ENCODE measurements around the gene HOXB5. TPM values are rescaled to one million over a fixed set of nuclear protein-coding genes. Genes with fewer than 3 reads are reported as not detected.
A peak's percentile ranks its signal among the peaks of the same experiment; 100 is the strongest.

HOXB5 gene
- total RNA-seq, 2 experiments from 2014 or later = not detected

DNA sequence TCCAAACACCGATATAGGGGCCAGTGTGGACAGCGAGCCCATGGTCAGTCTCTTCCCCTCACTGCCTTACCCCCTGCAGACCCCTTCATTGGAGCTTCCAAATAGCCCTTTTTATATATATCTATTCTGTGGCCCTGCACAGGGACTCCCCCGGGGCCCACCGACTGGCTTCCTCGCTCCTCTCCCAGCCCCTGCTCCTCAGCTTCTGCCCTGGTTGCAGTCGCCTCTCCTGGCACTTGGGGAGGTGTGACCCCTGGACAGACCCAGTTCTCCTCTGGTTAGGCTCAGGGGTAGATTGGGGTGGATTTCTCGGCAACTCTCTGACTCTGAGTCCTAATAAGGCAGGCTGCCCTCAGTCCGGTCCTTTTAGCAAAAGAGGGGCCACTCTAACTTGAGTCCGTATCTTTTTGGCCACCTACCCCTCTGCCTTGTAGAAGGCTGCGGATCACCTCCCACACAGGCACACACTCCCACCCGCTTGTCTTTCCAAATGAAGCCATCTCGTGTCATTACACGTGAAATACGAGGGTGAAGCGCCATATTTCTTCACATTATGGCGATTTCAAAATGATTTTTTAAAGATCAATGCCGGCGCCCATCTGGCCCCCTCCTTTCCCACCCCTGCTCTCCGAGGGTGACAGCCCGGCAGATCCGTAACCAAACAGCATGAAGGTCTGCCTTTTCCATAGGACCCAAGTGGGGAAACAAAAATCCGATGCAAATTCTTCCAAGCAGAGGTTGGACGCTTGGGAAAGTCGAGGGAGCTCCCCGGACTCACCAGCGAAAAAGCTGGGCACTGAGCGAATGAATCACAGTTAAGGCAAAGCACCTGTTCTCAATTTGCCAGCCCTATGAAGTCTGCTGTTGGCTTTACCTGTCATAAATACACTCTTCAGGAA, 34.3 kb upstream of the HOXB5 start:
- intact Hi-C loops (cut with DNase I, micrococcal nuclease) = no loop called here
- TF ChIP-seq, protein P1, sequence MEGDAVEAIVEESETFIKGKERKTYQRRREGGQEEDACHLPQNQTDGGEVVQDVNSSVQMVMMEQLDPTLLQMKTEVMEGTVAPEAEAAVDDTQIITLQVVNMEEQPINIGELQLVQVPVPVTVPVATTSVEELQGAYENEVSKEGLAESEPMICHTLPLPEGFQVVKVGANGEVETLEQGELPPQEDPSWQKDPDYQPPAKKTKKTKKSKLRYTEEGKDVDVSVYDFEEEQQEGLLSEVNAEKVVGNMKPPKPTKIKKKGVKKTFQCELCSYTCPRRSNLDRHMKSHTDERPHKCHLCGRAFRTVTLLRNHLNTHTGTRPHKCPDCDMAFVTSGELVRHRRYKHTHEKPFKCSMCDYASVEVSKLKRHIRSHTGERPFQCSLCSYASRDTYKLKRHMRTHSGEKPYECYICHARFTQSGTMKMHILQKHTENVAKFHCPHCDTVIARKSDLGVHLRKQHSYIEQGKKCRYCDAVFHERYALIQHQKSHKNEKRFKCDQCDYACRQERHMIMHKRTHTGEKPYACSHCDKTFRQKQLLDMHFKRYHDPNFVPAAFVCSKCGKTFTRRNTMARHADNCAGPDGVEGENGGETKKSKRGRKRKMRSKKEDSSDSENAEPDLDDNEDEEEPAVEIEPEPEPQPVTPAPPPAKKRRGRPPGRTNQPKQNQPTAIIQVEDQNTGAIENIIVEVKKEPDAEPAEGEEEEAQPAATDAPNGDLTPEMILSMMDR (IDR thresholded peaks at IDR 0.05) = no peak

DNA sequence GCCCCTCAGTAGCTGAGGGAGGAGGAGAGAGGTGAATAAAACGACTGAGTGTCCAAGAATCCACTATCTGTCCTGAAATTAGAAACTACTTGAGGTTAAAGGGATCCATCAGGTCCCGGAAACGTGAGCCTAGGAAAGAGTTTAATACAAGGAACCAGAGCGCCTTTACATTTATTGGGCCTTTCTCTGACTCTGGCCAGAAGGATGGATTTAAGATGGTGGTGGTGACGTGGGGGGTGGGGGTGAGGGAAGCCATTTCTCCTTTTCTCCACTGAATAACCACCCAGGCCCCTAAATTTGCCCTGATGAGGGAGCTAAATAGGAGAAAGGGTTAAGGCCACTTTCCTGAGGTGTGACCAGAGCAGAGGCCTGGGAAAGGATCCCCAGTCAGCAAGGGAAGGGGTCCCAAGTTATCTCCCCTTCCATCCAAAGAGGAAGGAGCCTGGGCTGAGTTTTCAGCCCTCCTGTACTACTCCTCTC, 33.6 kb upstream of the HOXB5 start:
- Histone ChIP-seq H3K27me3 (ENCODE audit: control insufficient read depth in 1 of 2, insufficient read depth in 2 of 2, low read length in 2 of 2) (peaks cover 89 to 98% of the 10 kb centered on the region in 2 experiments), H3K27ac (ENCODE audit: low read depth in 1 of 2, low read length in 2 of 2) (no peak overlapping the region), H3K9me3 (ENCODE audit: control insufficient read depth in 1 of 2, insufficient read depth in 1 of 2, low read length in 2 of 2) (peaks cover 0 to 9% of the 10 kb centered on the region in 2 experiments), H3K4me3 (ENCODE audit: low read length) (no peak overlapping the region), H3K36me3 (ENCODE audit: insufficient read depth, low read length) (no peaks in the 10 kb centered on the region), H3K4me1 (ENCODE audit: insufficient read depth, low read length) (peaks cover 31% of the 10 kb centered on the region)
- DNase-seq = peak in 1 of 14 experiments; percentile 1
- Mint-ChIP-seq H3K27me3 (peaks cover 99% of the 10 kb centered on the region), H3K4me3 (peak overlapping the region; percentile 11), H3K9me3 (no peaks in the 10 kb centered on the region), H3K36me3 (ENCODE audit: low read depth) (no peaks in the 10 kb centered on the region), H3K27ac (no peak overlapping the region), H3K4me1 (ENCODE audit: low read depth) (peaks cover 16% of the 10 kb centered on the region)
- ChIA-PET CTCF (interaction anchor here (1.4 to 3.1 kb wide), 2 partner anchors 10 to 14 kb away, joined by 7 to 19 read pairs; no protein-coding TSS in a partner anchor), POLR2A (interaction anchor here (1.3 to 1.8 kb wide), 2 partner anchors 9 kb away, joined by 4 read pairs; no protein-coding TSS in a partner anchor)
- TF ChIP-seq, protein P1 (IDR thresholded peaks at IDR 0.05) = no peak
- ATAC-seq (ENCODE audit: poor library complexity) = no peak
- intact Hi-C loops (cut with DNase I, micrococcal nuclease) = no loop called here

More for the DNA sequence above, 34.3 kb upstream of the HOXB5 start:
- Mint-ChIP-seq H3K27me3 (peaks cover 99% of the 10 kb centered on the region), H3K4me1 (ENCODE audit: low read depth) (peaks cover 19% of the 10 kb centered on the region), H3K9me3 (no peaks in the 10 kb centered on the region), H3K4me3 (no peak overlapping the region), H3K27ac (no peak overlapping the region), H3K36me3 (ENCODE audit: low read depth) (no peaks in the 10 kb centered on the region)
- CTCF ChIA-PET = interaction anchor here (3.1 kb wide), 1 partner anchor 9 kb away, joined by 19 read pairs; no protein-coding TSS in a partner anchor
- POLR2A ChIA-PET = interaction anchor here (1.3 to 1.8 kb wide), 2 partner anchors 9 to 10 kb away, joined by 4 read pairs; no protein-coding TSS in a partner anchor
- Histone ChIP-seq H3K9me3 (ENCODE audit: control insufficient read depth in 1 of 2, insufficient read depth in 1 of 2, low read length in 2 of 2) (peaks cover 0 to 9% of the 10 kb centered on the region in 2 experiments), H3K4me3 (ENCODE audit: low read length) (no peak overlapping the region), H3K4me1 (ENCODE audit: insufficient read depth, low read length) (peaks cover 31% of the 10 kb centered on the region), H3K27ac (ENCODE audit: low read depth in 1 of 2, low read length in 2 of 2) (no peak overlapping the region), H3K27me3 (ENCODE audit: control insufficient read depth in 1 of 2, insufficient read depth in 2 of 2, low read length in 2 of 2) (peaks cover 89 to 97% of the 10 kb centered on the region in 2 experiments), H3K36me3 (ENCODE audit: insufficient read depth, low read length) (no peaks in the 10 kb centered on the region)
- ATAC-seq (ENCODE audit: poor library complexity) (no peak), DNase-seq (no peak)

DNA sequence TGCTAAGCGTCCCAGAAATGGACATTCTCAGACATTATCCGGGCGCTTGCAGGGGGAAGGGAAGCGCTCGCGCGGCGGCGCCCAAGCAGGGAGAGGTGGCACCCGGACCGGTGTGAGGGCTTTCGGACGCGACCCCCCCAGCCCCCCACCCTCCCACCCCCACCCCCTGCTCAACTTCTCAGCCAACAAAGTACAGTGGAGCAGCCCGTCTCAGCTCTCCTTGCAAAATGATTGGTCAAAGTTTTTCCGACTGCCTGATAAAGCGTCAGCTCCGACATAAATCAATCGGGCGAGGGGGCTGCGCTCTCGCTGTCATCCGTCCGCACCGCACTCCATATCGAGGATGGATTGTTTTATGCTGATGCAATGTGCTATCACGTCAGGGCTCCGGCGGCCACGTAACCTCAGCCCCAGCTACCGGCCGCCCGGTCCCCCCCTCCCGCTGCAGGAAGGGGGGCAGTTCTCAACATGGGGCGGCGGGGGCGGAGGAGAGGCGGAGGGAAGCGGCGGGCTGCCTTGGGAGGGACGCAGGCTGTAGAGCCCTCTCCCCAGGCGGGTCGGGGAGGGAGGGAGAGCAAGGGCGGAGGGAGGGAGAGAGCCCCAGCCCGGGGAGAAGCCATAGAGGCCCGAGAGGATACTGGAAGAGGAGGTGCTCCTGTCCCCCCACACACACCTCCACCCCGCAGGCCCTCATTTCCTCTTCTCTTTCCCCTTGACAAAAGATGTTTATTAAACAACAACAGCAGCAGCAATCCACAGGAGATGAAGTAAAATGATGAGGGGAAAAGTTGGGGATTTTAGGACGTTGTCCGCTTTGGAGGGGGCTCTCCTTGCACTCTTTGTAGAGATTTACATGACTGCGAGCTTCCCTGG, 32.9 kb upstream of the HOXB5 start, which contains the start of gene HOXB9:
Gene HOXB9, minus strand, starts transcription at position 114 of the 873 bp plus-strand sequence. Its CDS starts 89 bp downstream, at position 25.
- H3K27ac ChIP-seq (ENCODE audit: low read depth in 1 of 2, low read length in 2 of 2) = no peak within 1 kb of the TSS
- Mint-ChIP-seq H3K4me3 (peak within 1 kb of the TSS; percentile 85), H3K9me3 (no peaks in the 10 kb centered on the region), H3K27me3 (peaks cover 99% of the 10 kb centered on the region), H3K36me3 (ENCODE audit: low read depth) (no peaks in the 10 kb centered on the region), H3K4me1 (ENCODE audit: low read depth) (peaks cover 16% of the 10 kb centered on the region), H3K27ac (no peak within 1 kb of the TSS)
- ATAC-seq (ENCODE audit: poor library complexity) (peak; percentile 41), DNase-seq (peak in 5 of 14 experiments; percentile 29 to 73 (median 49))
- CTCF ChIA-PET = interaction anchor here (1.4 to 3.1 kb wide), 2 partner anchors 10 to 14 kb away, joined by 7 to 19 read pairs; no protein-coding TSS in a partner anchor
- intact Hi-C loops (cut with DNase I, micrococcal nuclease) = no loop called here
- peaks cover 89 to 98% of the 10 kb centered on the region in 2 experiments for H3K27me3 ChIP-seq (ENCODE audit: control insufficient read depth in 1 of 2, insufficient read depth in 2 of 2, low read length in 2 of 2)
- H3K4me3 ChIP-seq (ENCODE audit: low read length) = peak within 1 kb of the TSS; percentile 44
- peaks cover 0 to 11% of the 10 kb centered on the region in 2 experiments for H3K9me3 ChIP-seq (ENCODE audit: control insufficient read depth in 1 of 2, insufficient read depth in 1 of 2, low read length in 2 of 2)
- H3K36me3 ChIP-seq (ENCODE audit: insufficient read depth, low read length) = no peaks in the 10 kb centered on the region
- POLR2A ChIA-PET = interaction anchor here (1.1 to 1.8 kb wide), 4 partner anchors 8 to 514 kb away, joined by 3 to 10 read pairs (median 4); partner anchors contain the start of gene HOXB8
- TF ChIP-seq, protein P1 (IDR thresholded peaks at IDR 0.05) = no peak
- H3K4me1 ChIP-seq (ENCODE audit: insufficient read depth, low read length) = peaks cover 31% of the 10 kb centered on the region

All from CD4-positive, alpha-beta T cell (primary cell).